Peyer's patch (tissue), 4 donors: ENCODE results near the gene ELOVL2.

Experiments used
- POLR2A ChIP-seq, 2 donors: fragments of 450-650 bp; IDR thresholded peaks; one replicate each; pipeline ENCODE4 v1.5.1; 2017; ENCODE audit warnings: antibody characterized with exemption in 2 of 2, mild to moderate bottlenecking in 2 of 2, moderate library complexity in 2 of 2
- TF ChIP-seq, protein P1 (sequence below), 6 experiments: fragments of 450-650 bp in 4 of 6; fragments of 200-600 bp in 2 of 6; sonication (generic) in 1 of 6; IDR thresholded peaks; one replicate each; pipeline ENCODE4 v1.5.1; 2017 to 2019; ENCODE audit warnings: antibody characterized with exemption in 6 of 6, mild to moderate bottlenecking in 3 of 6, moderate library complexity in 1 of 6

DNA sequence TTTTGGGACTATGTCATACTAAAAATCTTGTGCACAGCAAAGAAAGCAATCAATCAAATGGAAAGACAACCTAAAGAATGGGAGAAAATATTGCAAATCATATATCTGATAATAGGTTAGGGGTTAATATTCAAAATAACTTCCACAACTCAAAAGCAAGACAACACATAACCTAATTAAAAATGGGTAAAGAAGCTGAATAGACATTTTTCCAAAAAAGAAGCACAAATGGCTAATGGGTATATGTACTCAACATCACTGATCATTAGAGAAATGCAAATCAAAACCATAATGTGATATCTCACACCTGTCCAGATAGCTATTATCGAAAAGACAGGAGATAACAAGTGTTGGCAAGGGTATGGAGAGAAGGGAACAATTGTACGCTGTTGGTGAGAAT lies 104.3 kb downstream of the ELOVL2 start:
- TF ChIP-seq, protein P1, sequence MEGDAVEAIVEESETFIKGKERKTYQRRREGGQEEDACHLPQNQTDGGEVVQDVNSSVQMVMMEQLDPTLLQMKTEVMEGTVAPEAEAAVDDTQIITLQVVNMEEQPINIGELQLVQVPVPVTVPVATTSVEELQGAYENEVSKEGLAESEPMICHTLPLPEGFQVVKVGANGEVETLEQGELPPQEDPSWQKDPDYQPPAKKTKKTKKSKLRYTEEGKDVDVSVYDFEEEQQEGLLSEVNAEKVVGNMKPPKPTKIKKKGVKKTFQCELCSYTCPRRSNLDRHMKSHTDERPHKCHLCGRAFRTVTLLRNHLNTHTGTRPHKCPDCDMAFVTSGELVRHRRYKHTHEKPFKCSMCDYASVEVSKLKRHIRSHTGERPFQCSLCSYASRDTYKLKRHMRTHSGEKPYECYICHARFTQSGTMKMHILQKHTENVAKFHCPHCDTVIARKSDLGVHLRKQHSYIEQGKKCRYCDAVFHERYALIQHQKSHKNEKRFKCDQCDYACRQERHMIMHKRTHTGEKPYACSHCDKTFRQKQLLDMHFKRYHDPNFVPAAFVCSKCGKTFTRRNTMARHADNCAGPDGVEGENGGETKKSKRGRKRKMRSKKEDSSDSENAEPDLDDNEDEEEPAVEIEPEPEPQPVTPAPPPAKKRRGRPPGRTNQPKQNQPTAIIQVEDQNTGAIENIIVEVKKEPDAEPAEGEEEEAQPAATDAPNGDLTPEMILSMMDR (IDR thresholded peaks at IDR 0.05): no peak
- TF ChIP-seq POLR2A (IDR thresholded peaks at IDR 0.05): no peak
